Neuronal stem cell (in vitro differentiated cells): ENCODE results near the gene POLG.

Experiments
- DNase-seq: peaks from one replicate; pipeline ENCODE4 v3.0.0-alpha.2; 2013; ENCODE audit warnings: low spot score
- H2AFZ ChIP-seq: one replicate; pipeline ENCODE4 v1.6.1; 2013; ENCODE audit warnings: mild to moderate bottlenecking, low read length, inconsistent platforms
- H2AK5ac ChIP-seq: 2 replicates; pipeline ENCODE4 v1.6.1; 2013; ENCODE audit warnings: low read depth, mild to moderate bottlenecking, inconsistent platforms, low read length, moderate library complexity, mixed read lengths
- H2BK120ac ChIP-seq: 2 replicates; pipeline ENCODE4 v1.6.1; 2013; ENCODE audit warnings: low read depth, mild to moderate bottlenecking, inconsistent platforms, low read length, moderate library complexity, mixed read lengths
- H2BK12ac ChIP-seq: one replicate; pipeline ENCODE4 v1.6.1; 2013; ENCODE audit warnings: low read length, inconsistent platforms
- H2BK15ac ChIP-seq: 2 replicates; pipeline ENCODE4 v1.6.1; 2013; ENCODE audit warnings: mild to moderate bottlenecking, low read length, inconsistent platforms, mixed read lengths
- H2BK5ac ChIP-seq: one replicate; pipeline ENCODE4 v1.6.1; 2013; ENCODE audit warnings: inconsistent platforms, mild to moderate bottlenecking, low read length, moderate library complexity
- H3K14ac ChIP-seq: one replicate; pipeline ENCODE4 v1.6.1; 2013; ENCODE audit warnings: low read length, inconsistent platforms
- H3K18ac ChIP-seq: 2 replicates; pipeline ENCODE4 v1.6.1; 2013; ENCODE audit warnings: low read length, inconsistent platforms
- H3K23ac ChIP-seq: 2 replicates; pipeline ENCODE4 v1.6.1; 2013; ENCODE audit warnings: low read depth, mild to moderate bottlenecking, mixed read lengths, low read length, inconsistent platforms; ENCODE audit not compliant: poor library complexity
- H3K27ac ChIP-seq: replicated peaks from 3 replicates; pipeline ENCODE4 v1.5.1; 2013; ENCODE audit warnings: low read length, inconsistent platforms
- H3K27me3 ChIP-seq, 3 experiments: 2 replicates each; pipeline ENCODE4 v1.6.1; 2013; ENCODE audit warnings: low read length in 3 of 3, mild to moderate bottlenecking in 2 of 3, inconsistent platforms in 1 of 3, low read depth in 1 of 3, mixed read lengths in 1 of 3, moderate library complexity in 1 of 3; ENCODE audit not compliant: control insufficient read depth in 3 of 3, insufficient read depth in 3 of 3
- H3K36me3 ChIP-seq, 2 donors: replicated peaks in 1 of 2; 2 replicates each; pipeline ENCODE4 v1.6.1; 2013; ENCODE audit warnings: low read length in 2 of 2; ENCODE audit not compliant: control insufficient read depth in 2 of 2, insufficient read depth in 2 of 2
- H3K4ac ChIP-seq: 2 replicates; pipeline ENCODE4 v1.6.1; 2013; ENCODE audit warnings: inconsistent platforms, mild to moderate bottlenecking, low read length, moderate library complexity
- H3K4me1 ChIP-seq, 2 donors: 1 replicate in 1 of 2; 2 replicates in 1 of 2; pipeline ENCODE4 v1.6.1; 2013; ENCODE audit warnings: low read length in 2 of 2, low read depth in 1 of 2; ENCODE audit not compliant: control insufficient read depth in 2 of 2, insufficient read depth in 1 of 2
- H3K4me2 ChIP-seq: one replicate; pipeline ENCODE4 v1.6.1; 2013; ENCODE audit warnings: mild to moderate bottlenecking, low read length, inconsistent platforms; ENCODE audit not compliant: insufficient read depth, poor library complexity, severe bottlenecking
- H3K4me3 ChIP-seq, 2 donors: 2 replicates each; pipeline ENCODE4 v1.5.1; 2013; ENCODE audit warnings: low read length in 2 of 2, mild to moderate bottlenecking in 2 of 2, inconsistent platforms in 1 of 2, moderate library complexity in 1 of 2
- H3K79me1 ChIP-seq: one replicate; pipeline ENCODE4 v1.6.1; 2013; ENCODE audit warnings: low read depth, mild to moderate bottlenecking, inconsistent platforms, low read length, moderate library complexity
- H3K9ac ChIP-seq: one replicate; pipeline ENCODE4 v1.6.1; 2013; ENCODE audit warnings: mild to moderate bottlenecking, low read depth, low read length, inconsistent platforms; ENCODE audit not compliant: poor library complexity
- H3K9me3 ChIP-seq, 2 donors: replicated peaks in 1 of 2; 2 replicates each; pipeline versions ENCODE3 to v1.6.1; 2013; ENCODE audit warnings: low read length in 2 of 2, mild to moderate bottlenecking in 2 of 2, inconsistent platforms in 1 of 2, low read depth in 1 of 2, mixed read lengths in 1 of 2, moderate library complexity in 1 of 2; ENCODE audit not compliant: control insufficient read depth in 2 of 2, insufficient read depth in 1 of 2
- H4K8ac ChIP-seq: one replicate; pipeline ENCODE4 v1.6.1; 2013; ENCODE audit warnings: low read depth, mild to moderate bottlenecking, inconsistent platforms, low read length, moderate library complexity
- H4K91ac ChIP-seq: one replicate; pipeline ENCODE4 v1.6.1; 2013; ENCODE audit warnings: low read length, low read depth, mild to moderate bottlenecking, inconsistent platforms; ENCODE audit not compliant: poor library complexity
- WGBS, 2 donors: extraction: QIAGEN DNeasy Blood & Tissue Kit; methylation state at CpG; one replicate each; pipeline ENCODE4 v1.1.7; 2013; ENCODE audit warnings: missing lambda C conversion rate in 2 of 2, mixed read lengths in 1 of 2; ENCODE audit not compliant: insufficient read length in 2 of 2, insufficient replicate concordance in 1 of 2; ENCODE audit errors: extremely low coverage in 2 of 2; 5-methylcytosine and 5-hydroxymethylcytosine counted together

Gene POLG

DNA sequence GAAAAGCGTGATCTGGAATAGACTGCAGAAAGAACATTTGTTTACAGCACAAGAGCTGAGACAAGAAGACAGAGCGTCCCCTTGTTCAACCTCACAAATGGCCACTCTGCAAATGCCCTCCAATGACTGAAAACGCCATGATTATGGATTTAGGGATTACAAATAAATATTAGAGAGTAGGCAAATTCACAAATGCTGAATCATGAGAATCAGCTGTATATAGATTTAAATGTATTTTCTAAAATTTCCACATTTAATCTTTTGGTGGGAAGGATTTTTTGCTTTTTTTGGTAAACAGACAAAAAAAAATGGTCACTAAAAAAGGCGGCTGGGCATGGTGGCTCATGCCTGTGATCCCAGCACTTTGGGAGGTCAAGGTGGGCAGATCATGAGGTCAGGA, 10.6 kb upstream of the POLG start:
- H3K79me1 ChIP-seq = no peaks in the 10 kb centered on the region
- no peak overlapping the region for H2BK120ac ChIP-seq
- no peak overlapping the region for H4K91ac ChIP-seq
- peaks cover 0 to 8% of the 10 kb centered on the region in 2 donors for H3K4me1 ChIP-seq
- no peaks in the 10 kb centered on the region for H3K9me3 ChIP-seq
- no peak overlapping the region for H3K4ac ChIP-seq
- H2AK5ac ChIP-seq = no peak overlapping the region
- WGBS, 2 donors = no CpG with 5 or more reads among the region's 4 CpGs
- DNase-seq = no peak
- no peak overlapping the region for H2BK12ac ChIP-seq
- H3K4me2 ChIP-seq = no peak overlapping the region
- no peak overlapping the region for H3K27ac ChIP-seq
- H2BK15ac ChIP-seq = no peak overlapping the region
- no peak overlapping the region for H3K14ac ChIP-seq
- no peak overlapping the region for H2BK5ac ChIP-seq
- H2AFZ ChIP-seq = no peak overlapping the region
- no peak overlapping the region for H3K18ac ChIP-seq
- no peak overlapping the region for H3K9ac ChIP-seq
- H3K27me3 ChIP-seq = peaks cover 0 to 67% (median 0%) of the 10 kb centered on the region in 3 experiments
- no peak overlapping the region for H4K8ac ChIP-seq
- no peak overlapping the region for H3K23ac ChIP-seq
- H3K4me3 ChIP-seq = no peak overlapping the region
- H3K36me3 ChIP-seq = no peaks in the 10 kb centered on the region

DNA sequence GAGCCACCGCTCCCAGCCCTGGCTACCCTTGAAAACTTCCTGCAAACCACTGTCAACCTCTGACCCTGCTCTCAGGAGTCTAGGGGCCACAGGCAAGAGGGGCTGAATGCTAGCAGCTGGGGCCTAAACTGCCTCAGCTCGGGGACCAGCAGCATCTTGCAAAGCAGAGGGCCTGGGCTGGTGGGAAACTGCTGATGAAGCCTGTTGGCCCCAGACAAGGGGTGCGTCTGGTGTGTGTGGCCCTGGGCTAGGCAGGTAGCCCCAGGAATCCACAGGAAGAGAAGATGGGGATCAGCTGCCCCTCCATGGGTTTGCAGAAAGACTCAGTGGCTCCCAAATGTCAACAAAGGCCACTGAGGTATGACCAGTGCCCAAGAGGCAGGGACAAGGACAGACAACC, 8.2 kb upstream of the POLG start:
- no peak overlapping the region for H3K18ac ChIP-seq
- no peaks in the 10 kb centered on the region for H3K79me1 ChIP-seq
- no peak overlapping the region for H2BK120ac ChIP-seq
- H2BK12ac ChIP-seq = no peak overlapping the region
- peaks cover 0 to 64% (median 3%) of the 10 kb centered on the region in 3 experiments for H3K27me3 ChIP-seq
- peak overlapping the region; percentile 51 for H2AK5ac ChIP-seq
- no peak for DNase-seq
- no peak overlapping the region for H4K8ac ChIP-seq
- peak overlapping the region; percentile 17 for H2BK5ac ChIP-seq
- H3K27ac ChIP-seq = no peak overlapping the region
- no CpG with 5 or more reads among the region's 3 CpGs for WGBS, 2 donors
- no peaks in the 10 kb centered on the region for H3K36me3 ChIP-seq
- no peaks in the 10 kb centered on the region for H3K9me3 ChIP-seq
- H3K4me2 ChIP-seq = no peak overlapping the region
- H3K4me1 ChIP-seq = peaks cover 0 to 8% of the 10 kb centered on the region in 2 donors
- H3K23ac ChIP-seq = no peak overlapping the region
- no peak overlapping the region for H3K14ac ChIP-seq
- H3K9ac ChIP-seq = no peak overlapping the region
- H2AFZ ChIP-seq = no peak overlapping the region
- H3K4me3 ChIP-seq = no peak overlapping the region
- no peak overlapping the region for H3K4ac ChIP-seq
- no peak overlapping the region for H4K91ac ChIP-seq
- no peak overlapping the region for H2BK15ac ChIP-seq

DNA sequence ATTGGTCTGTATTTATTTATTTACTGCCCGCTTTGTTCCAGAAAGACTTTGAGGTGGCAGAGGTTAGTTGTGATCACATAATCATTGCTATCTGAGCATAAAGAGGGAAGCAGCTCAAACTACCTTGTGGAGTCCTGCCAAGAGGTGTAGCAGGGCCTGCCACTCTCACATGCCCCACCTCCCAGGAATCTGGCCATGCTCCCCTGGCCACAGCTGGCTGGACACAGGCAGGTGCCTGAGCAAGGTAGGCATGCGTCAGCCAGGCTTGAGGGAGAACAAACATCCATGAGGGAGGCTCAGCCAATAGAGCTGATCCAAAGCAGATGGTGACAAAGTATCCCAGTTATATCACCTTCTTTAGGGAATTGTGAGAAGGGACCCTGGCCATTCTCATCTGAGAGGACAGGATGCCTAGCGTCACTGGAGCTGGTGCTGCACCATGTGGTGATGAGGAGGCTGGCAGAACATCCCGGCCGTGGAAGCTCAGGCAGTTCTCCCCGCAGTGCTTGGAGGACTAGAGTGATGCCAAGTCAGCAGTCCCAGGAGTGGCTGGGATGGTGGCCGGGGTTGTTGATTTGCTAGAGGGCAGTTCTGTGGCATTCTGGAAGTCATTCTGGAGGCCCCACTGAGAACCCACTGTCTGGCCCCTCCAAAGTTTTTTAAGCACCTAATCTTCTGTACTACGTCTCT, 6.8 kb upstream of the POLG start:
- no peak overlapping the region for H4K91ac ChIP-seq
- H3K27me3 ChIP-seq = peaks cover 0 to 64% (median 11%) of the 10 kb centered on the region in 3 experiments
- no peak overlapping the region for H3K4ac ChIP-seq
- no peak overlapping the region for H2AK5ac ChIP-seq
- H2BK15ac ChIP-seq = no peak overlapping the region
- H2AFZ ChIP-seq = no peak overlapping the region
- no peaks in the 10 kb centered on the region for H3K36me3 ChIP-seq
- H3K23ac ChIP-seq = peak overlapping the region; percentile 26
- H2BK12ac ChIP-seq = no peak overlapping the region
- no peaks in the 10 kb centered on the region for H3K79me1 ChIP-seq
- H3K4me1 ChIP-seq = peaks cover 0 to 4% of the 10 kb centered on the region in 2 donors
- no peak overlapping the region for H3K4me3 ChIP-seq
- no peak overlapping the region for H2BK120ac ChIP-seq
- peak overlapping the region; percentile 49 for H3K18ac ChIP-seq
- no peak overlapping the region for H3K14ac ChIP-seq
- no peak overlapping the region for H3K9ac ChIP-seq
- no peak for DNase-seq
- H3K9me3 ChIP-seq = no peaks in the 10 kb centered on the region
- no CpG with 5 or more reads among the region's 8 CpGs for WGBS, 2 donors
- H3K4me2 ChIP-seq = no peak overlapping the region
- H3K27ac ChIP-seq = no peak overlapping the region
- H2BK5ac ChIP-seq = no peak overlapping the region
- no peak overlapping the region for H4K8ac ChIP-seq

DNA sequence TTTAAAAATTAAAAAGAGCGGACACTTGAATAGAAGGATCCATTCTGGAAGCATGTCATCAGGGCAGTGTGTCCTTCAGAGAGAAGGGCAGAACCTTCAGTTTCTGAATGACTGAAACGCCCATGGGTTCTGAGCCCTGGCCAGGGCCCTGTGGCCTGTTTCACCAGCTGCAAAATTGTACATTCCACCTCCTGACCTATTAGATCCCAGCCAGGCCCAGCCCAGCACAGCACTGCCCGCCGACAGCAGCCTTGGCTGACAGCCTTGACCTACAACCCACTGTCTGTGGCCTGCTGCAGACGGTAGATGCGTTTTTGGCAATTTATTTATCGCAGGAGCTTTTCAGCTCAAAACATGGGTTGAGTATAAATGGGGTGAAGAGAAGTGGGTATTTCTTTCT, 5.9 kb upstream of the POLG start:
- Histone ChIP-seq H3K36me3 (no peaks in the 10 kb centered on the region), H2AK5ac (no peak overlapping the region), H3K14ac (no peak overlapping the region), H3K27me3 (peaks cover 0 to 66% (median 17%) of the 10 kb centered on the region in 3 experiments), H3K9ac (no peak overlapping the region), H4K91ac (no peak overlapping the region), H3K79me1 (no peaks in the 10 kb centered on the region), H2BK15ac (no peak overlapping the region), H3K27ac (no peak overlapping the region), H3K9me3 (no peaks in the 10 kb centered on the region), H3K18ac (no peak overlapping the region), H3K23ac (no peak overlapping the region), H4K8ac (no peak overlapping the region), H2AFZ (no peak overlapping the region), H2BK120ac (no peak overlapping the region), H3K4ac (no peak overlapping the region), H2BK12ac (no peak overlapping the region), H3K4me3 (no peak overlapping the region), H3K4me1 (no peaks in the 10 kb centered on the region), H3K4me2 (no peak overlapping the region), H2BK5ac (no peak overlapping the region)
- WGBS, 2 donors = no CpG with 5 or more reads among the region's 7 CpGs
- no peak for DNase-seq
